ENCODE results near the gene DENND1B.
"Not testable (repeated sequence)": the region's sequence is repeated elsewhere in the genome, so short reads cannot be mapped to it uniquely, and the experiment has no call there.

Gene DENND1B

GRCh38 chr1:197783510-197783948, 8.2 kb upstream of the DENND1B start:
- DNase-seq, result no peak

- no peak for DNase-seq
These were observed 7.6 kb upstream of the DENND1B start for GRCh38 chr1:197782722-197783360.

- DNase-seq, result no peak
These were observed 6.9 kb upstream of the DENND1B start for GRCh38 chr1:197781968-197782721.

GRCh38 chr1:197779921-197780320, 4.6 kb upstream of the DENND1B start:
- no peak for DNase-seq

- no peak for DNase-seq
These were observed 3.2 kb upstream of the DENND1B start for GRCh38 chr1:197778366-197778945.

GRCh38 chr1:197776351-197777105, 1.2 kb upstream of the DENND1B start:
- DNase-seq, result peak in 2 of 5 donors; percentile 10 to 80

- peak in 4 of 5 donors; percentile 15 to 58 (median 24) for DNase-seq
These were observed 606 bp downstream of the DENND1B start for GRCh38 chr1:197774466-197775281.

- DNase-seq, result no peak
These were observed 1.4 kb downstream of the DENND1B start for GRCh38 chr1:197773856-197774255.

- DNase-seq, result no peak
These were observed 3.2 kb downstream of the DENND1B start for GRCh38 chr1:197771904-197772556.

- no peak for DNase-seq
These were observed 3.9 kb downstream of the DENND1B start for GRCh38 chr1:197771386-197771785.

- no peak for DNase-seq
These were observed 5.0 kb downstream of the DENND1B start for GRCh38 chr1:197770243-197770642.

- DNase-seq, result no peak
These were observed 6.0 kb downstream of the DENND1B start for GRCh38 chr1:197769287-197769686.

GRCh38 chr1:197768014-197768805, 7.1 kb downstream of the DENND1B start:
- no peak for DNase-seq

GRCh38 chr1:197763769-197764168, 11.5 kb downstream of the DENND1B start:
- DNase-seq, result no peak

- DNase-seq, result no peak
These were observed 12.0 kb downstream of the DENND1B start for GRCh38 chr1:197763307-197763706.

GRCh38 chr1:197761654-197762053, 13.6 kb downstream of the DENND1B start:
- no peak for DNase-seq

- DNase-seq, result not testable (repeated sequence)
These were observed 19.7 kb downstream of the DENND1B start for GRCh38 chr1:197755553-197755952.

- not testable (repeated sequence) for DNase-seq
These were observed 22.6 kb downstream of the DENND1B start for GRCh38 chr1:197752652-197753164.

- no peak for DNase-seq
These were observed 24.9 kb downstream of the DENND1B start for GRCh38 chr1:197750366-197750765.

- DNase-seq, result no peak
These were observed 29.4 kb downstream of the DENND1B start for GRCh38 chr1:197745911-197746310.

GRCh38 chr1:197744979-197745378, 30.3 kb downstream of the DENND1B start:
- no peak for DNase-seq

Data from T-helper 1 cell (primary cell).